ENCODE measurements around the gene PRSS38. TPM values are rescaled to one million over a fixed set of nuclear protein-coding genes. Genes with fewer than 3 reads are reported as not detected.

The PRSS38 gene
- polyA plus RNA-seq, 3 donors = not detected

GRCh38 chr1:227890451-227891222, 75.2 kb downstream of the PRSS38 start:
- peaks cover 0 to 4% (median 2%) of the 10 kb centered on the region in 3 donors for H3K27me3 Mint-ChIP-seq (ENCODE audit: low read depth in 3 of 3)
- no peaks in the 10 kb centered on the region for H3K36me3 ChIP-seq (replicated peaks in 1 of 2; ENCODE audit: control insufficient read depth in 1 of 2, insufficient read depth in 2 of 2, low read length in 2 of 2)
- no peaks in the 10 kb centered on the region for H3K9me3 Mint-ChIP-seq
- no peaks in the 10 kb centered on the region for H3K36me3 Mint-ChIP-seq
- H4K20me1 ChIP-seq (ENCODE audit: insufficient read depth, low read length) = no peaks in the 10 kb centered on the region
- H3K27ac Mint-ChIP-seq = no peak overlapping the region
- H3K9ac ChIP-seq (ENCODE audit: insufficient read depth, low read length, poor library complexity, severe bottlenecking) = no peak overlapping the region
- no peak overlapping the region for H3K4me3 Mint-ChIP-seq
- H3K4me2 ChIP-seq (replicated peaks; ENCODE audit: extremely low read depth, low read length, poor library complexity, severe bottlenecking) = no peak overlapping the region
- H3K4me3 ChIP-seq (replicated peaks in 1 of 3; ENCODE audit: low read depth in 2 of 3, low read length in 3 of 3) = no peak overlapping the region
- no peak for DNase-seq
- no peaks in the 10 kb centered on the region for H3K79me2 ChIP-seq (ENCODE audit: insufficient read depth, low read length)
- peaks cover 0 to 4% of the 10 kb centered on the region in 2 donors for H3K27me3 ChIP-seq (ENCODE audit: control insufficient read depth in 2 of 2, insufficient read depth in 2 of 2, low read length in 2 of 2)
- no peaks in the 10 kb centered on the region for H3K9me3 ChIP-seq (replicated peaks in 1 of 2; ENCODE audit: control insufficient read depth in 1 of 2, insufficient read depth in 1 of 2, low read length in 2 of 2)
- intact Hi-C loops (cut with micrococcal nuclease) = no loop called here
- WGBS (ENCODE audit: insufficient coverage) = 94% methylated on average over 9 of the region's 13 CpGs
- TF ChIP-seq CTCF (IDR thresholded peaks at IDR 0.05) = no peak
- H2AFZ ChIP-seq (ENCODE audit: insufficient read depth, low read depth, low read length, poor library complexity, severe bottlenecking) = no peak overlapping the region
- no peak overlapping the region for H3K27ac ChIP-seq (ENCODE audit: low read depth in 1 of 2, low read length in 2 of 2)
- peaks cover 9% of the 10 kb centered on the region for H3K4me1 Mint-ChIP-seq
- peaks cover 5 to 18% of the 10 kb centered on the region in 2 donors for H3K4me1 ChIP-seq (ENCODE audit: control insufficient read depth in 1 of 2, insufficient read depth in 2 of 2, low read length in 2 of 2)

GRCh38 chr1:227891223-227891954, 75.9 kb downstream of the PRSS38 start:
- Histone ChIP-seq H3K9me3 (replicated peaks in 1 of 2; ENCODE audit: control insufficient read depth in 1 of 2, insufficient read depth in 1 of 2, low read length in 2 of 2) (no peaks in the 10 kb centered on the region), H3K36me3 (replicated peaks in 1 of 2; ENCODE audit: control insufficient read depth in 1 of 2, insufficient read depth in 2 of 2, low read length in 2 of 2) (no peaks in the 10 kb centered on the region), H3K4me2 (replicated peaks; ENCODE audit: extremely low read depth, low read length, poor library complexity, severe bottlenecking) (no peak overlapping the region), H3K4me1 (ENCODE audit: control insufficient read depth in 1 of 2, insufficient read depth in 2 of 2, low read length in 2 of 2) (peaks cover 5 to 11% of the 10 kb centered on the region in 2 donors), H2AFZ (ENCODE audit: insufficient read depth, low read depth, low read length, poor library complexity, severe bottlenecking) (no peak overlapping the region), H3K79me2 (ENCODE audit: insufficient read depth, low read length) (no peaks in the 10 kb centered on the region), H4K20me1 (ENCODE audit: insufficient read depth, low read length) (no peaks in the 10 kb centered on the region), H3K9ac (ENCODE audit: insufficient read depth, low read length, poor library complexity, severe bottlenecking) (no peak overlapping the region), H3K27ac (ENCODE audit: low read depth in 1 of 2, low read length in 2 of 2) (no peak overlapping the region), H3K4me3 (replicated peaks in 1 of 3; ENCODE audit: low read depth in 2 of 3, low read length in 3 of 3) (no peak overlapping the region), H3K27me3 (ENCODE audit: control insufficient read depth in 2 of 2, insufficient read depth in 2 of 2, low read length in 2 of 2) (peaks cover 0 to 4% of the 10 kb centered on the region in 2 donors)
- TF ChIP-seq CTCF (IDR thresholded peaks at IDR 0.05) = no peak
- Mint-ChIP-seq H3K27me3 (ENCODE audit: low read depth in 3 of 3) (peaks cover 0 to 2% (median 0%) of the 10 kb centered on the region in 3 donors), H3K4me1 (peaks cover 5% of the 10 kb centered on the region), H3K36me3 (no peaks in the 10 kb centered on the region), H3K27ac (no peak overlapping the region), H3K4me3 (no peak overlapping the region), H3K9me3 (no peaks in the 10 kb centered on the region)
- DNase-seq = no peak
- intact Hi-C loops (cut with micrococcal nuclease) = no loop called here
- 93% methylated on average over 12 of the region's 19 CpGs for WGBS (ENCODE audit: insufficient coverage)

Data from CD14-positive monocyte (primary cell).